GM19193 (cell line): ENCODE measurements around the gene FMNL2.

Source experiments
- POLR2A ChIP-seq: IDR thresholded peaks from 4 replicates; pipeline ENCODE4 v1.6.1; 2011; ENCODE audit not compliant: insufficient read depth, insufficient read length; ENCODE audit errors: extremely low read depth

FMNL2 gene

DNA sequence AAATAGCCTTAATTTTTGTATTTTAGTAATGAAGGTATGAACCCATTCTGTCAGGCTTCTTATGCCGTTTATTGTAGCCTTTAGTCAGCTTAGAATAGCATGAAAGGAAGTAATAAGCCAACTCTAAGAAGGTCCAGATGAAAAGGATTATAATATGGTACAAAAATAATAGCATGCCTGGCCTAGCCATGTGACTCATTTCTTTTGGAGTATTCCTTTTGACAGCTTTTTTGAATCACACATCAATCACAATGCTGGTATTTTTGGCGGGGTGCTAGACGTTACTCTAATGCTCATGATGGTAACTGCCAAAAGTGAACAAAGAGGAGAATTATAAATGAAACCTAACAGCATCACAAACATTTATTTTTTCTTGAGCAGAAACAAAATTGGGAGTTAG is 19.9 kb downstream of the FMNL2 start:
- no peak for TF ChIP-seq POLR2A

DNA sequence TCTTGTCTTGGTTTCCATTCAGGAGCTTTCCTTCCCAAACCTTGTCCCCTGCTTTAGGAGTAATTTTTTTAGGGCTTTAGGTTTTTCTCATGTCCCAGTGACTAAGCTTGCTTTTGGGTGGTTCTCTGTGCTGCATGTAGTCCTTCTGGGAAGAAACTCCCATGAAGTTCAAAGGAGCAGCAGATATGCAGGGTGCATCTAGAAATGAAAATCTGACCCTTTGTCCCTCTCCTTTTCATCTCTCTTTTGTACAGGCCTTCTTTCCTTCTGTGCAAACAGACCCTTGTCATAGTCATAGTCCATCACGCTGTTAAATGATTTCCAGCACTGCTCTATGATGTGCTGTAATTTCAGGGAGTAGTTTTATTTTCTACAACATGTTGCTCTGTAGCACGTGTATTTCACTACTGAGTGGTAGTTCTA is 20.4 kb downstream of the FMNL2 start:
- no peak for TF ChIP-seq POLR2A

GRCh38 chr2:152359573-152360363 is 24.8 kb downstream of the FMNL2 start:
- TF ChIP-seq POLR2A = no peak

DNA sequence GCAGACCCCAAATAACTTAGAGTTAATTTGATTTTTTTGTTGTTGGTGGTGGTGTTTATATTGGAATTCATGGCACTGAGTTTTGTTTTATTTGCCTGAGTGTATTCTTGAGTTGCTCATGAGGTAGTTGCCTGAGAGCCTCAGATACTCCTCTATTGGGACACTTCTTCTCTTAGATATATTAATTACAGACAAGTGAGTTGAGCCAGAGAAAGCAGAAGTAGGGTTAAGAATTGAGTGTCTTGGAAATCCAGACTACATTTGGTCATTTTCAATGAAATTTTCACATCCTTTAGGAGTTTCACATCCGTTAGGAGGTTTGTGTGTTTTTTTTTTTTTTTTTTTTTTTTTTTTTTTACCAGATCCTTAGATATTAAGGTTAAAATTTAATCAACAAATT is 29.0 kb downstream of the FMNL2 start:
- TF ChIP-seq POLR2A = no peak

DNA sequence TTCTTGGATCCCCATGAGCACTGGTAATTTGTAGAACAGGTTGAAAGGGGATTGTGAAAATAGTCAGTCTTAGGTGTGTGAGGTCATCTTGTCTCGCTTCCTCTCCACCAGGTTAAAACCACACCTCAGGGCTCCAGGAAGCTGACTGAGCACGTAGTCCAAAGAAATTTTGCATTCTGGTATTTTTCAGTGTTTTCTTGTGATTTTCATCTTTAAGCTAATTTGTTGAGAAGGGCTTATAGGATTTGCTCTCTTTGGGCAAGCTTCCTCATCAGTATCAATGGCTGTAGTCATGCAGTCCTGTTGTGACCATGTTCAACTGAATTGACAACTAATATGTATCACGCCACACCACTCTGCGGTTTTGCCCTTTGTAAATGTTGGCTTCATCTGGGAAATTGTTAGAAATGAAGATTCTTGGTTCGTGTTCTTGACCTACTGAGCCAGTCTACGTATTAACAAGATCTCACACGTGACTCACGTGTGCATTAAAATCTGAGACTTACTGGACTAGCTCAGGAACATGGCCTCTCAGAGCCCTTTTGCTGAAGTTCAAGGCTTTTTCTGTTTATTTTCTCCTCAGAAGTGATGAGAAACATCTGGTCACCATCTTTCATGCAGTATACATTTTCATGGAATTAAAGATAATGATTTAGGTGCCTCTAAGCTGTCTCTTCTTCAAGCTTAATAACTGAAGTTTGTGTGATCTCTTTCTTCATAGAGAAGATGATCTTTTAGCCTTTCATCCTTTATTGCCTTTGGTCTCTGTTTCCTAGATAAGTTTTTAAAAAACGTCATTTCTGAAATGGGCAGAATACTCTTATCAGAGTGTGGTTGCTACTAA is 32.8 kb downstream of the FMNL2 start:
- TF ChIP-seq POLR2A = no peak

DNA sequence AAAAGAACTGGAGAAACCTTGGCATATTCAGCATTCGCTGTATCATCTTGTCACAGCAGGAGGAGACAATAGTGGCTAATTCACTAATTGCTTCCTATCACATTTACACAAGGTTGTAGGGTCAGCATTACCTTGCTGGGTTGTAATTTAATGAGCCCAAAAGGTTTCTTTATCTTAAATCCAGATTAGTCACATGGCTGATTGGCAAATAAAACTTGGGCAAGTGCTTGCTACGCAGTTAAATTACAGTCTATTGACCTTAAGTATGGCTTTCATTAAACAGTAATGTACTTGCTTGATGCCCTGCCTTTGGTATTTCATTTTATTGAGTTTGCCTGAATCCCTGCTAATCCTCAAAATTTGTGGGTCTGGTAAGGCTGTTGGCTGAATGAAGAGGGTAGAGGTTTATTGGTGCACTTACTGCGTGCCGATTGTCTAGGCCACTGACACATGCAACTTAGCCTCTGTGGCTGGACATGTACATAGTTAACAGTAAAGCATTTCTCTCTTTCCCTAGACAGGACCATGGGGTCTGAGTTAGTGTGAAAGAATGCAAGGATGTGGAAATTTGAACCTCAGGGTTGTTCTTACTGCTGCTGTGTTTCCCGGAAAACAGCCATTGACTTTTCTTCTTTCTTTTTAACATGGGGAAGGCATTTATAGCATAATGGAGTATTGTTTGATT is 34.3 kb downstream of the FMNL2 start:
- TF ChIP-seq POLR2A = no peak

GRCh38 chr2:152370783-152371182 is 35.8 kb downstream of the FMNL2 start:
- no peak for TF ChIP-seq POLR2A

GRCh38 chr2:152372438-152372984 is 37.5 kb downstream of the FMNL2 start:
- no peak for TF ChIP-seq POLR2A

DNA sequence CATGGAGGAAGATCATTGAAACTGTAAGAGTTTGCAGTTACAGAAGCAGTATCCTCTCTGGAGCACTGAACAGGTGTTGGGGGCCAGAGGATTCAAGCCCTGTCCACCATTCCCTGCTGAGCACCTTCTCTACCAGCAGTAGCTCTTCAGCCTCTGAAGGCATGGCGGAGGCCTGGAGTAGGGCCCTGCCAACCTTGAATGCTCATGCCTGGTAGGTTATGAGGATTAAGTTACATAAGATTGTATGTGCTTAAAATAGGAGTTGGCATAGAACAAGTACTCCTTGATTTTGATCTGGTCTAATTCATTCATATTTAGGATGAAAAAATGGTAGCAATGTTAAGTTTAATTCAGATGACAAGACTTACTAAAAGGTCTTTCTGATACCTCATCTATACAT is 40.2 kb downstream of the FMNL2 start:
- TF ChIP-seq POLR2A = no peak

DNA sequence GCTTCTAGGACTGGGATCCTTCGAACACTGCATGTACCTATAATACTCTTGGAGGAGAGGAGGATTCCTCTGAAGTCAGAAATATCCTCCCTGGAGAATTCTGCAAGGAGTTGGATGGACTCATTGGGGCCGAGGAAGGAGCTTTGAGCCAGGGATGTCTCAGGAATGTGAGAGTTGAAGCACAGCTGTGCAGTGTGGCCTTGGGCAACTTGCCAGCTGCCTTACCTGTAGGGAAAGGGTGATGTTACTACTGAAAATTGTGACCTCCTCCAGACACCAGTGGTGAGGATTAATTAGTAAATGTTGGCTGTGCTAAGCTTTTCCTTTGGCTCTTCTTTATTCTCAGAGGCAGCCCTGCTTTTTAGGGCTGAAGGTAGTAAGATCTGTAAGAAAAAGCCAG is 41.4 kb downstream of the FMNL2 start:
- no peak for TF ChIP-seq POLR2A

- TF ChIP-seq POLR2A = no peak
These were observed 42.0 kb downstream of the FMNL2 start for GRCh38 chr2:152376968-152377367.

DNA sequence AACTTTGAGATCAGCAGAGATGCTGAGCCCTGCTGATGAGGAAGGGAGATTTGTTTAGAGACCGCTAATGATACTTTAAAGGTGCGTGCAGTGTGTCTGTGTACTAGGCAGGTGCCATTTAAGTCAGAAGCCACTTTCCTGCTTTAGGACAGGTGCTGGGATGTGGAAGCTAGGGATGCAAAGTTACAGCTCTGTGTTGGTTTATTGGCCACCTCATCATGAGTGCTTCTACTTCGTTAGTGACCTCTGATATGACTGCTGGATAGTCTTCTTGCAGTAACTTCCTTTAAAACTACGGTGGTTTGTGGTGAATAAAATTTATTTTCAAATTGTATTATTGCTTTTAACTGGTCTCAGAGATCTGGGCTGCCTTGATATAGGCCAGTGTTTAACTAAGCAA is 44.1 kb downstream of the FMNL2 start:
- TF ChIP-seq POLR2A = no peak

GRCh38 chr2:152380261-152381055 is 45.5 kb downstream of the FMNL2 start:
- no peak for TF ChIP-seq POLR2A

DNA sequence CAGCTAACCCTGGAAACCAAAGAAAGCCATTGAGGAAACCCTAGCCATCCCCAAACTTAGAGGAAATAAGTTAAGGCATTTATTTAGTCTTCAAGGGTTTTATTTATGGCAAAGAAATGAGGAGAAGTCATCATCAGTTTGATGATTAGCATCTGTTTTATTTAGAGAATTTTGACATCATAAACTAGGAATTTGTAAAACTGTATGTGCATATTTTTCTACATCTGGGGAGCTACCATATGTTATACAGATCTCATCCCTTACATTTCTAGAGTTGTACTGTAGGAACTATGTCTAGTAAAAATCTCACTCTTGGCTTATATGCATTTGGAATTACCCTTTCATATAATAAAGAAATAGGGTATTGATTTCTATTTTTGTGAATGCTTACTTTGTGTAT is 48.7 kb downstream of the FMNL2 start:
- TF ChIP-seq POLR2A = no peak

- no peak for TF ChIP-seq POLR2A
These were observed 50.0 kb downstream of the FMNL2 start for GRCh38 chr2:152384992-152385391.

GRCh38 chr2:152385650-152386049 is 50.7 kb downstream of the FMNL2 start:
- TF ChIP-seq POLR2A = no peak
